PFSK-1 (cell line): ENCODE measurements around the gene DLST.

Experiments
- FOXP2 ChIP-seq: optimal IDR thresholded peaks from 2 replicates; pipeline ENCODE3; 2011; ENCODE audit warnings: borderline replicate concordance, control low read depth, inconsistent platforms; ENCODE audit not compliant: insufficient read depth; ENCODE audit errors: extremely low read length, extremely low read depth
- POLR2AphosphoS5 ChIP-seq: IDR thresholded peaks from 2 replicates; pipeline ENCODE4 v1.6.1; 2012; ENCODE audit warnings: low read depth, mild to moderate bottlenecking, control low read depth, low read length, moderate library complexity
- REST ChIP-seq, 2 experiments: IDR thresholded peaks; 2 replicates each; pipeline versions ENCODE4 v1.6.1 to v1.8.0; 2011 to 2012; ENCODE audit warnings: low read depth in 2 of 2, low read length in 2 of 2, control low read depth in 1 of 2, inconsistent platforms in 1 of 2, mild to moderate bottlenecking in 1 of 2, moderate library complexity in 1 of 2; ENCODE audit not compliant: insufficient read depth in 1 of 2
- SIN3A ChIP-seq: IDR thresholded peaks from 2 replicates; pipeline ENCODE4 v1.6.1; 2012; ENCODE audit warnings: mild to moderate bottlenecking, low read length, moderate library complexity, borderline replicate concordance; ENCODE audit not compliant: insufficient read depth
- TAF1 ChIP-seq: IDR thresholded peaks from 2 replicates; pipeline ENCODE4 v1.6.1; 2012; ENCODE audit warnings: low read length, control low read depth, borderline replicate concordance; ENCODE audit not compliant: insufficient read depth

The DLST gene

GRCh38 chr14:74942181-74942580 lies 60.5 kb downstream of the DLST start:
- TF ChIP-seq POLR2AphosphoS5: no peak
- no peak for TF ChIP-seq FOXP2
- TF ChIP-seq SIN3A: no peak
- TF ChIP-seq REST (IDR thresholded peaks at IDR 0.05; ENCODE audit: insufficient read depth in 1 of 2, low read depth in 2 of 2, low read length in 2 of 2): no peak
- TF ChIP-seq TAF1: no peak

GRCh38 chr14:74942608-74943007 lies 60.9 kb downstream of the DLST start:
- TF ChIP-seq REST (IDR thresholded peaks at IDR 0.05; ENCODE audit: insufficient read depth in 1 of 2, low read depth in 2 of 2, low read length in 2 of 2) (no peak), SIN3A (no peak), TAF1 (no peak), FOXP2 (no peak), POLR2AphosphoS5 (no peak)

GRCh38 chr14:74945261-74945851 lies 63.6 kb downstream of the DLST start:
- no peak for TF ChIP-seq FOXP2
- TF ChIP-seq TAF1: no peak
- TF ChIP-seq SIN3A: no peak
- TF ChIP-seq REST (IDR thresholded peaks at IDR 0.05; ENCODE audit: insufficient read depth in 1 of 2, low read depth in 2 of 2, low read length in 2 of 2): no peak
- no peak for TF ChIP-seq POLR2AphosphoS5

GRCh38 chr14:74945852-74946658 lies 64.3 kb downstream of the DLST start:
- no peak for TF ChIP-seq FOXP2
- TF ChIP-seq TAF1: no peak
- TF ChIP-seq SIN3A: no peak
- TF ChIP-seq POLR2AphosphoS5: no peak
- TF ChIP-seq REST (IDR thresholded peaks at IDR 0.05; ENCODE audit: insufficient read depth in 1 of 2, low read depth in 2 of 2, low read length in 2 of 2): no peak
